Left lung (tissue), 10 donors: Measurements from ENCODE around the gene TIGIT. TPM values are rescaled to one million over a fixed set of nuclear protein-coding genes. Genes with fewer than 3 reads are reported as not detected.

Experiments used
- ATAC-seq: fragments of 200-7000 bp; cut with Tn5 transposase; one replicate; pipeline ENCODE4 v1.9.1; 2020; ENCODE audit warnings: moderate library complexity
- DNase-seq, 4 donors: peaks; one replicate each; pipeline ENCODE4 v3.0.0-alpha.2; 2013 to 2020
- H3K27ac ChIP-seq, 2 donors: fragments of 200-600 bp; sonication (generic) in 1 of 2; one replicate each; pipeline versions ENCODE4 v1.5.0 to v1.8.0; 2020 to 2021
- H3K27me3 ChIP-seq, 2 donors: fragments of 200-600 bp; sonication (generic) in 1 of 2; one replicate each; pipeline versions ENCODE4 v1.5.0 to v1.8.0; 2020 to 2021
- H3K36me3 ChIP-seq, 2 donors: fragments of 200-600 bp; sonication (generic) in 1 of 2; one replicate each; pipeline versions ENCODE4 v1.5.0 to v1.8.0; 2020 to 2021
- H3K4me1 ChIP-seq, 2 donors: fragments of 200-600 bp; one replicate each; pipeline ENCODE4 v1.8.0; 2021
- H3K4me3 ChIP-seq, 2 donors: fragments of 200-600 bp; sonication (generic) in 1 of 2; one replicate each; pipeline versions ENCODE4 v1.5.0 to v1.8.0; 2020 to 2021; ENCODE audit warnings: mild to moderate bottlenecking in 1 of 2
- H3K9me3 ChIP-seq, 2 donors: fragments of 200-600 bp; sonication (generic) in 1 of 2; one replicate each; pipeline versions ENCODE4 v1.5.0 to v1.8.0; 2020 to 2021
- CTCF ChIP-seq, 2 donors: fragments of 200-600 bp; sonication (generic) in 1 of 2; IDR thresholded peaks; one replicate each; pipeline versions ENCODE4 v1.5.0 to v1.8.0; 2021; ENCODE audit warnings: antibody characterized with exemption in 2 of 2
- intact Hi-C, 2 donors: fragments of 100-400 bp; cut with DNase I; formaldehyde crosslinking; loops; one replicate each; pipeline versions ENCODE4 v1.11.2 to v1.14.2; 2022
- polyA plus RNA-seq, 6 donors: library from polyadenylated mRNA; unstranded; fragments of 120-200 nt; gene quantifications; one replicate each; pipeline ENCODE4 v1.2.1, GENCODE V29; 2013; ENCODE audit not compliant: insufficient read length in 6 of 6
- total RNA-seq, 2 donors: library from RNA; stranded (reverse); fragmentation: NEBNext Ultra II Directional; extraction: Animal tissue kit (Norgen Biotek cat#: 25700); gene quantifications; one replicate each; pipeline ENCODE4 v1.2.1, GENCODE V29; 2021
- donor health status: DM: no; HTN: yes; CAD: no.
- donor health status: DM: no; HTN: no; CAD: no.

The TIGIT gene
- total and polyA plus RNA-seq, 8 donors = 0.13 to 1.2 (median 0.28) TPM

DNA sequence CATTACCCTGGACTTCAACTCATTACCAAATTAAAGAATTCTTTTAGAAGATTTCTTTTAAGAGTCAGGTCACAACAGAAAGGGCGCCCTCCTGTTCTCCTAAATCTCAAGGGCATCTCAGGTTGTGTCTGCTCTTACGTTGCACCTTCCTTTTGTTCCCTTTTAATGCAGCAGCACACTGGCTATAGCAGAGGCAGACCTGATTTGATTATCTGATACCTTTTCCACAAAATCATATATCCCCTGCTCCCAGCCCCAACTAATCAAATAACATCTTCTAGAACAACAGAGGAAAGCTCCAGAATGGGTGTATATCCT lies 40.1 kb downstream of the TIGIT start:
- intact Hi-C loops = no loop called here
- DNase-seq = no peak
- ATAC-seq = no peak
- no peak overlapping the region for H3K4me3 ChIP-seq
- H3K27me3 ChIP-seq = no peaks in the 10 kb centered on the region
- no peak overlapping the region for H3K27ac ChIP-seq
- peaks cover 0 to 11% of the 10 kb centered on the region in 2 donors for H3K36me3 ChIP-seq
- no peaks in the 10 kb centered on the region for H3K9me3 ChIP-seq
- TF ChIP-seq CTCF (IDR thresholded peaks at IDR 0.05) = no peak
- no peaks in the 10 kb centered on the region for H3K4me1 ChIP-seq

GRCh38 chr3:114336122-114336697 lies 42.4 kb downstream of the TIGIT start:
- Histone ChIP-seq H3K27me3 (no peaks in the 10 kb centered on the region), H3K4me3 (no peak overlapping the region), H3K36me3 (peaks cover 0 to 16% of the 10 kb centered on the region in 2 donors), H3K4me1 (no peaks in the 10 kb centered on the region), H3K9me3 (no peaks in the 10 kb centered on the region), H3K27ac (no peak overlapping the region)
- TF ChIP-seq CTCF (IDR thresholded peaks at IDR 0.05) = peak; percentile 20 to 41
- intact Hi-C loops = no loop called here
- ATAC-seq (no peak), DNase-seq (no peak)

- peaks cover 0 to 20% of the 10 kb centered on the region in 2 donors for H3K36me3 ChIP-seq
- DNase-seq (no peak), ATAC-seq (no peak)
- intact Hi-C loops = no loop called here
- no peaks in the 10 kb centered on the region for H3K27me3 ChIP-seq
- no peak overlapping the region for H3K4me3 ChIP-seq
- H3K9me3 ChIP-seq = no peaks in the 10 kb centered on the region
- H3K27ac ChIP-seq = no peak overlapping the region
- H3K4me1 ChIP-seq = no peaks in the 10 kb centered on the region
- no peak for TF ChIP-seq CTCF (IDR thresholded peaks at IDR 0.05)
Observed at GRCh38 chr3:114336857-114337256, 43.0 kb downstream of the TIGIT start.

GRCh38 chr3:114338651-114339357 lies 45.0 kb downstream of the TIGIT start:
- ATAC-seq (no peak), DNase-seq (peak in 1 of 4 donors; percentile 75)
- intact Hi-C loops = no loop called here
- no peaks in the 10 kb centered on the region for H3K4me1 ChIP-seq
- no peak overlapping the region for H3K27ac ChIP-seq
- H3K27me3 ChIP-seq = no peaks in the 10 kb centered on the region
- no peak for TF ChIP-seq CTCF (IDR thresholded peaks at IDR 0.05)
- peaks cover 0 to 22% of the 10 kb centered on the region in 2 donors for H3K36me3 ChIP-seq
- H3K4me3 ChIP-seq = no peak overlapping the region
- no peaks in the 10 kb centered on the region for H3K9me3 ChIP-seq

- Histone ChIP-seq H3K36me3 (peaks cover 0 to 10% of the 10 kb centered on the region in 2 donors), H3K9me3 (no peaks in the 10 kb centered on the region), H3K27me3 (no peaks in the 10 kb centered on the region), H3K27ac (no peak overlapping the region), H3K4me3 (no peak overlapping the region), H3K4me1 (no peaks in the 10 kb centered on the region)
- DNase-seq (no peak), ATAC-seq (no peak)
- no peak for TF ChIP-seq CTCF (IDR thresholded peaks at IDR 0.05)
- intact Hi-C loops = no loop called here
Observed at GRCh38 chr3:114344492-114344891, 50.7 kb downstream of the TIGIT start.
